ENCODE data around the gene ACAD9. TPM values are rescaled to one million over a fixed set of nuclear protein-coding genes. Genes with fewer than 3 reads are reported as not detected.

ACAD9 gene
- total RNA-seq, 1 experiment from 2014 or later, result 76.5 TPM

- no peaks in the 10 kb centered on the region for H3K79me2 ChIP-seq (ENCODE audit: low read depth)
- H3K9me2 ChIP-seq (ENCODE audit: insufficient read depth), result no peaks in the 10 kb centered on the region
- no peak overlapping the region for H3K4me2 ChIP-seq
- ChIA-PET CTCF (no interaction called here), POLR2A (ENCODE audit: unreplicated experiment) (no interaction called here)
- H3K4me1 ChIP-seq (replicated peaks; ENCODE audit: insufficient read depth), result no peaks in the 10 kb centered on the region
- no peaks in the 10 kb centered on the region for H3K27me3 ChIP-seq (ENCODE audit: insufficient read depth, low read depth)
- H3K27ac ChIP-seq, result no peak overlapping the region
- TF ChIP-seq CTCF (conservative IDR thresholded peaks at IDR 0.05) (no peak), EZH2 (IDR thresholded peaks at IDR 0.05; ENCODE audit: low read depth) (no peak)
- no peaks in the 10 kb centered on the region for H3K9me3 ChIP-seq (ENCODE audit: insufficient read depth, low read depth)
- no TSS peak for BruUV-seq (replicated peaks)
- no peaks in the 10 kb centered on the region for H3K36me3 ChIP-seq (ENCODE audit: low read depth)
- intact Hi-C loops (cut with micrococcal nuclease; ENCODE audit: unreplicated experiment), result no loop called here
- H3F3A ChIP-seq (ENCODE audit: insufficient read depth, low read depth), result no peaks in the 10 kb centered on the region
- no peak overlapping the region for H2AFZ ChIP-seq
- no peak overlapping the region for H3K4me3 ChIP-seq
- no peaks in the 10 kb centered on the region for H4K20me1 ChIP-seq (ENCODE audit: insufficient read depth)
- DNase-seq, result no peak
Observed at GRCh38 chr3:128932516-128933212, 53.2 kb downstream of the ACAD9 start.

- ChIA-PET POLR2A (ENCODE audit: unreplicated experiment) (no interaction called here), CTCF (no interaction called here)
- BruUV-seq (replicated peaks), result no TSS peak
- H3K79me2 ChIP-seq (ENCODE audit: low read depth), result no peaks in the 10 kb centered on the region
- no peaks in the 10 kb centered on the region for H3K36me3 ChIP-seq (ENCODE audit: low read depth)
- H3K9me2 ChIP-seq (ENCODE audit: insufficient read depth), result no peaks in the 10 kb centered on the region
- no peak overlapping the region for H3K27ac ChIP-seq
- no peaks in the 10 kb centered on the region for H3K9me3 ChIP-seq (ENCODE audit: insufficient read depth, low read depth)
- no peaks in the 10 kb centered on the region for H4K20me1 ChIP-seq (ENCODE audit: insufficient read depth)
- TF ChIP-seq CTCF (conservative IDR thresholded peaks at IDR 0.05) (no peak), EZH2 (IDR thresholded peaks at IDR 0.05; ENCODE audit: low read depth) (no peak)
- no peaks in the 10 kb centered on the region for H3K4me1 ChIP-seq (replicated peaks; ENCODE audit: insufficient read depth)
- H3K4me3 ChIP-seq, result no peak overlapping the region
- H3F3A ChIP-seq (ENCODE audit: insufficient read depth, low read depth), result no peaks in the 10 kb centered on the region
- no peaks in the 10 kb centered on the region for H3K27me3 ChIP-seq (ENCODE audit: insufficient read depth, low read depth)
- no peak overlapping the region for H3K4me2 ChIP-seq
- DNase-seq, result no peak
- H2AFZ ChIP-seq, result no peak overlapping the region
- intact Hi-C loops (cut with micrococcal nuclease; ENCODE audit: unreplicated experiment), result no loop called here
Observed at GRCh38 chr3:128933213-128933921, 53.9 kb downstream of the ACAD9 start.

- Histone ChIP-seq H3K9me3 (ENCODE audit: insufficient read depth, low read depth) (no peaks in the 10 kb centered on the region), H3K27me3 (ENCODE audit: insufficient read depth, low read depth) (no peaks in the 10 kb centered on the region), H2AFZ (no peak overlapping the region), H3K4me3 (no peak overlapping the region), H3K4me1 (replicated peaks; ENCODE audit: insufficient read depth) (no peaks in the 10 kb centered on the region), H3K36me3 (ENCODE audit: low read depth) (no peaks in the 10 kb centered on the region), H3K27ac (no peak overlapping the region), H4K20me1 (ENCODE audit: insufficient read depth) (no peaks in the 10 kb centered on the region), H3F3A (ENCODE audit: insufficient read depth, low read depth) (no peaks in the 10 kb centered on the region), H3K9me2 (ENCODE audit: insufficient read depth) (no peaks in the 10 kb centered on the region), H3K4me2 (no peak overlapping the region), H3K79me2 (ENCODE audit: low read depth) (no peaks in the 10 kb centered on the region)
- ChIA-PET POLR2A (ENCODE audit: unreplicated experiment) (no interaction called here), CTCF (no interaction called here)
- intact Hi-C loops (cut with micrococcal nuclease; ENCODE audit: unreplicated experiment), result no loop called here
- DNase-seq, result no peak
- no TSS peak for BruUV-seq (replicated peaks)
- no peak for TF ChIP-seq CTCF (conservative IDR thresholded peaks at IDR 0.05)
- TF ChIP-seq EZH2 (IDR thresholded peaks at IDR 0.05; ENCODE audit: low read depth), result no peak
Observed at GRCh38 chr3:128933922-128934253, 54.5 kb downstream of the ACAD9 start.
